OCI-LY3 (cell line): ENCODE measurements around the gene C10orf71.

Experiments used
- EZH2phosphoT487 ChIP-seq: fragments of 200-600 bp; shearing (Covaris generic); IDR thresholded peaks from 2 replicates; pipeline ENCODE4 v1.6.1; 2018; ENCODE audit warnings: antibody characterized with exemption, mixed run types, low read depth
- TF ChIP-seq, protein P1 (sequence below): fragments of 200-600, 300-600 bp; sonication (generic); IDR thresholded peaks from 2 replicates; pipeline ENCODE4 v1.5.1; 2014; ENCODE audit warnings: antibody characterized with exemption, low read length, low read depth

DNA sequence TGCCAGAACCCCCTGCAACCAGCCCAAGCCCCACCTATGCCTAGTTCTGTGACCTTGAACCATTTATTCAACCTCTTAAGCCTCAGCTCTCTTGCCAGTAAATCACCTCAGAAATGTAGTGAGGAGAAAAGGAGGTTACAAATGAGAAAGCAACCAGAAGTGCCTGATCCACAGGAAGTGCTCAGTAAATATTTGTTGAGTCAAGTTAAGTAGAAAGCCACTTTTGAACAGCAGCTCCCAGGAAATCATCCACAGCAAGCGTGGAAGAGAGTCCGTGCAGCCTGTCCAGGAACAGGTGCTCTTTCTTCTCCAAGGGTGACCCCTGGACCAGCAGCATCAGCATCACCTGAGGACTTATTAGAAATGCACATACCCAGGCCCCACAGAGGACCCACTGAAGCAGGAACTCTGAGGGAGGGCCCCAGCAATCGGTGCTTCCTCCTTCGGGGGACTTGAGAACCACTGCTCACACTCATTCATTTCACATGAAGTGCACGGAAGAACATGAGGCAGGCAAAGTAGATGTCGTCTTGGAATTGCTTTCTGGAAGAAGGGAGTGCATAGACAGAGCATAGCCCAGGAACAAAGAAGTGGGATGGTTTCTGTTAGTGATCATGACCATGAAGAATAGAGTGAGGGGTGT lies 6.3 kb upstream of the C10orf71 start:
- TF ChIP-seq, protein P1, sequence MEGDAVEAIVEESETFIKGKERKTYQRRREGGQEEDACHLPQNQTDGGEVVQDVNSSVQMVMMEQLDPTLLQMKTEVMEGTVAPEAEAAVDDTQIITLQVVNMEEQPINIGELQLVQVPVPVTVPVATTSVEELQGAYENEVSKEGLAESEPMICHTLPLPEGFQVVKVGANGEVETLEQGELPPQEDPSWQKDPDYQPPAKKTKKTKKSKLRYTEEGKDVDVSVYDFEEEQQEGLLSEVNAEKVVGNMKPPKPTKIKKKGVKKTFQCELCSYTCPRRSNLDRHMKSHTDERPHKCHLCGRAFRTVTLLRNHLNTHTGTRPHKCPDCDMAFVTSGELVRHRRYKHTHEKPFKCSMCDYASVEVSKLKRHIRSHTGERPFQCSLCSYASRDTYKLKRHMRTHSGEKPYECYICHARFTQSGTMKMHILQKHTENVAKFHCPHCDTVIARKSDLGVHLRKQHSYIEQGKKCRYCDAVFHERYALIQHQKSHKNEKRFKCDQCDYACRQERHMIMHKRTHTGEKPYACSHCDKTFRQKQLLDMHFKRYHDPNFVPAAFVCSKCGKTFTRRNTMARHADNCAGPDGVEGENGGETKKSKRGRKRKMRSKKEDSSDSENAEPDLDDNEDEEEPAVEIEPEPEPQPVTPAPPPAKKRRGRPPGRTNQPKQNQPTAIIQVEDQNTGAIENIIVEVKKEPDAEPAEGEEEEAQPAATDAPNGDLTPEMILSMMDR = no peak
- TF ChIP-seq EZH2phosphoT487 = no peak
